A549 (cell line): ENCODE measurements around the gene MAMSTR.
A peak's percentile ranks its signal among the peaks of the same experiment; 100 is the strongest.

Experiments
- BHLHE40 ChIP-seq: IDR thresholded peaks from 2 replicates; pipeline ENCODE4 v1.6.1; 2012; ENCODE audit warnings: low read depth, low read length, inconsistent platforms
- CBX8 ChIP-seq: fragments of 200-600 bp; sonication (generic); IDR thresholded peaks from 2 replicates; pipeline ENCODE4 v1.6.1; 2016
- CTCF ChIP-seq: fragments of >200 bp; sonication (Bioruptor Twin); formaldehyde crosslinking; IDR thresholded peaks from 3 replicates; pipeline ENCODE4 v1.5.1; 2016
- E2F6 ChIP-seq: IDR thresholded peaks from 2 replicates; pipeline ENCODE4 v1.6.1; 2012; ENCODE audit warnings: low read depth, borderline replicate concordance
- EP300 ChIP-seq, 2 experiments: fragments of >200 bp; sonication (Bioruptor Twin); formaldehyde crosslinking; IDR thresholded peaks; 2 replicates in 1 of 2; 3 replicates in 1 of 2; pipeline ENCODE4 v1.6.1; 2016 to 2017
- FOSB ChIP-seq: fragments of 250-450 bp; sonication (Bioruptor Pico); IDR thresholded peaks from 2 replicates; pipeline ENCODE4 v1.5.0; 2020; ENCODE audit warnings: mild to moderate bottlenecking, moderate library complexity
- FOSL2 ChIP-seq, 2 experiments: fragments of 450-650 bp in 1 of 2; fragments of >200 bp in 1 of 2; sonication (Bioruptor Twin) in 1 of 2; formaldehyde crosslinking; IDR thresholded peaks; 2 replicates each; pipeline versions ENCODE4 v1.5.0 to v1.6.1; 2016 to 2020; ENCODE audit warnings: mild to moderate bottlenecking in 1 of 2, moderate library complexity in 1 of 2
- GATA3 ChIP-seq: IDR thresholded peaks from 2 replicates; pipeline ENCODE4 v1.6.1; 2012; ENCODE audit warnings: borderline replicate concordance
- HDAC2 ChIP-seq: fragments of 200-600 bp; sonication (generic); IDR thresholded peaks from 2 replicates; pipeline ENCODE4 v1.6.1; 2016
- MAX ChIP-seq: IDR thresholded peaks from 2 replicates; pipeline ENCODE4 v1.6.1; 2012
- NFE2L2 ChIP-seq: fragments of 150-350 bp; conservative IDR thresholded peaks from 2 replicates; pipeline ENCODE4 v1.6.1; 2014; ENCODE audit warnings: low read length
- POLR2A ChIP-seq: IDR thresholded peaks from 2 replicates; pipeline ENCODE4 v1.6.1; 2012; ENCODE audit warnings: mild to moderate bottlenecking, low read length
- POLR2AphosphoS2 ChIP-seq: conservative IDR thresholded peaks from 2 replicates; pipeline ENCODE4 v1.6.1; 2012; ENCODE audit warnings: low read length, improper control_type of control experiment, inconsistent platforms
- RCOR1 ChIP-seq: fragments of 150-350 bp; IDR thresholded peaks from 2 replicates; pipeline ENCODE4 v1.6.1; 2014; ENCODE audit warnings: antibody characterized with exemption, low read length, low read depth

GRCh38 chr19:48752496-48753365, 33.2 kb upstream of the MAMSTR start, which contains the start of gene FUT1:
- TF ChIP-seq POLR2A (0 out of 2 replicates have a peak, but pooled peaks have one; percentile 7), CTCF (no peak), HDAC2 (no peak), EP300 (IDR thresholded peaks at IDR 0.05) (no peak), MAX (no peak), GATA3 (no peak), E2F6 (no peak), NFE2L2 (no peak), RCOR1 (no peak), POLR2AphosphoS2 (no peak), BHLHE40 (no peak), FOSL2 (IDR thresholded peaks at IDR 0.05) (no peak), FOSL2 (CRISPR knock-in tag; IDR thresholded peaks at IDR 0.05) (no peak), CBX8 (no peak), FOSB (CRISPR knock-in tag) (no peak)
